IPS DF 19.7 (cell line): ENCODE results near the gene ENDOD1.

Source experiments
- DNase-seq: peaks from one replicate; pipeline ENCODE4 v3.0.0-alpha.2; 2013; ENCODE audit warnings: low read depth, low spot score

The ENDOD1 gene

GRCh38 chr11:95175818-95176380 lies 86.3 kb downstream of the ENDOD1 start:
- DNase-seq = no peak
